A673 (cell line): ENCODE data around the gene NFASC.

Source experiments
- CTCF ChIP-seq: fragments of 300-800, 200-600 bp; sonication (generic); conservative IDR thresholded peaks from 2 replicates; pipeline ENCODE4 v1.5.1; 2017; ENCODE audit warnings: low read depth, mild to moderate bottlenecking, antibody characterized with exemption, low read length, moderate library complexity, mixed read lengths
- EZH2 ChIP-seq: fragments of 200-600 bp; sonication (generic); IDR thresholded peaks from 2 replicates; pipeline ENCODE4 v1.6.1; 2017; ENCODE audit warnings: borderline replicate concordance, low read depth, mild to moderate bottlenecking, mixed read lengths, antibody characterized with exemption, low read length; ENCODE audit not compliant: poor library complexity, severe bottlenecking

GRCh38 chr1:205064301-205064700 is 193.6 kb downstream of the NFASC start:
- TF ChIP-seq CTCF, result no peak
- TF ChIP-seq EZH2, result no peak
